ENCODE data around the gene IGFL2. TPM values are rescaled to one million over a fixed set of nuclear protein-coding genes. Genes with fewer than 3 reads are reported as not detected.

Gene IGFL2
- total and polyA plus RNA-seq, 9 of the 15 experiments (the other 6 are each of a cell fraction or from before 2014, with no cell fraction given), result 0.42 to 1.7 (median 0.75) TPM; not detected in 2

GRCh38 chr19:46192992-46193650 lies 45.1 kb downstream of the IGFL2 start (continued):
- TF ChIP-seq, protein P1, sequence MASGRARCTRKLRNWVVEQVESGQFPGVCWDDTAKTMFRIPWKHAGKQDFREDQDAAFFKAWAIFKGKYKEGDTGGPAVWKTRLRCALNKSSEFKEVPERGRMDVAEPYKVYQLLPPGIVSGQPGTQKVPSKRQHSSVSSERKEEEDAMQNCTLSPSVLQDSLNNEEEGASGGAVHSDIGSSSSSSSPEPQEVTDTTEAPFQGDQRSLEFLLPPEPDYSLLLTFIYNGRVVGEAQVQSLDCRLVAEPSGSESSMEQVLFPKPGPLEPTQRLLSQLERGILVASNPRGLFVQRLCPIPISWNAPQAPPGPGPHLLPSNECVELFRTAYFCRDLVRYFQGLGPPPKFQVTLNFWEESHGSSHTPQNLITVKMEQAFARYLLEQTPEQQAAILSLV (tag; IDR thresholded peaks at IDR 0.05), result peak; percentile 32; the same call in 1 of the 2 replicates
- TF ChIP-seq NR4A1 (CRISPR knock-in tag; IDR thresholded peaks at IDR 0.05) (no peak), NR4A1 (tag; IDR thresholded peaks at IDR 0.05) (no peak), PPARD (CRISPR knock-in tag; IDR thresholded peaks at IDR 0.05) (no peak), ILF3 (IDR thresholded peaks at IDR 0.05; ENCODE audit: borderline replicate concordance) (no peak), CREB3 (tag; conservative IDR thresholded peaks at IDR 0.05; ENCODE audit: low read depth) (no peak), LARP7 (IDR thresholded peaks at IDR 0.05) (no peak), GTF2F1 (IDR thresholded peaks at IDR 0.05; ENCODE audit: low read depth, low read length) (no peak), TFAM (CRISPR knock-in tag; conservative IDR thresholded peaks at IDR 0.05) (no peak), NFIC (IDR thresholded peaks at IDR 0.05) (no peak; the same call in 1 of the 2 replicates), ZNF217 (CRISPR knock-in tag; IDR thresholded peaks at IDR 0.05) (no peak), CAMTA2 (CRISPR knock-in tag; conservative IDR thresholded peaks at IDR 0.05) (peak; percentile 68; the same call in 1 of the 2 replicates), SP1 (CRISPR knock-in tag; IDR thresholded peaks at IDR 0.05) (peak; percentile 47)
- TF ChIP-seq, protein P2, sequence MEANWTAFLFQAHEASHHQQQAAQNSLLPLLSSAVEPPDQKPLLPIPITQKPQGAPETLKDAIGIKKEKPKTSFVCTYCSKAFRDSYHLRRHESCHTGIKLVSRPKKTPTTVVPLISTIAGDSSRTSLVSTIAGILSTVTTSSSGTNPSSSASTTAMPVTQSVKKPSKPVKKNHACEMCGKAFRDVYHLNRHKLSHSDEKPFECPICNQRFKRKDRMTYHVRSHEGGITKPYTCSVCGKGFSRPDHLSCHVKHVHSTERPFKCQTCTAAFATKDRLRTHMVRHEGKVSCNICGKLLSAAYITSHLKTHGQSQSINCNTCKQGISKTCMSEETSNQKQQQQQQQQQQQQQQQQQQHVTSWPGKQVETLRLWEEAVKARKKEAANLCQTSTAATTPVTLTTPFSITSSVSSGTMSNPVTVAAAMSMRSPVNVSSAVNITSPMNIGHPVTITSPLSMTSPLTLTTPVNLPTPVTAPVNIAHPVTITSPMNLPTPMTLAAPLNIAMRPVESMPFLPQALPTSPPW (CRISPR knock-in tag; IDR thresholded peaks at IDR 0.05), result peak; percentile 49
- TF ChIP-seq, protein P3, sequence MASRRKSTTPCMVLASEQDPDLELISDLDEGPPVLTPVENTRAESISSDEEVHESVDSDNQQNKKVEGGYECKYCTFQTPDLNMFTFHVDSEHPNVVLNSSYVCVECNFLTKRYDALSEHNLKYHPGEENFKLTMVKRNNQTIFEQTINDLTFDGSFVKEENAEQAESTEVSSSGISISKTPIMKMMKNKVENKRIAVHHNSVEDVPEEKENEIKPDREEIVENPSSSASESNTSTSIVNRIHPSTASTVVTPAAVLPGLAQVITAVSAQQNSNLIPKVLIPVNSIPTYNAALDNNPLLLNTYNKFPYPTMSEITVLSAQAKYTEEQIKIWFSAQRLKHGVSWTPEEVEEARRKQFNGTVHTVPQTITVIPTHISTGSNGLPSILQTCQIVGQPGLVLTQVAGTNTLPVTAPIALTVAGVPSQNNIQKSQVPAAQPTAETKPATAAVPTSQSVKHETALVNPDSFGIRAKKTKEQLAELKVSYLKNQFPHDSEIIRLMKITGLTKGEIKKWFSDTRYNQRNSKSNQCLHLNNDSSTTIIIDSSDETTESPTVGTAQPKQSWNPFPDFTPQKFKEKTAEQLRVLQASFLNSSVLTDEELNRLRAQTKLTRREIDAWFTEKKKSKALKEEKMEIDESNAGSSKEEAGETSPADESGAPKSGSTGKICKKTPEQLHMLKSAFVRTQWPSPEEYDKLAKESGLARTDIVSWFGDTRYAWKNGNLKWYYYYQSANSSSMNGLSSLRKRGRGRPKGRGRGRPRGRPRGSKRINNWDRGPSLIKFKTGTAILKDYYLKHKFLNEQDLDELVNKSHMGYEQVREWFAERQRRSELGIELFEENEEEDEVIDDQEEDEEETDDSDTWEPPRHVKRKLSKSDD (conservative IDR thresholded peaks at IDR 0.05; ENCODE audit: low read length), result no peak
- TF ChIP-seq, protein P4, sequence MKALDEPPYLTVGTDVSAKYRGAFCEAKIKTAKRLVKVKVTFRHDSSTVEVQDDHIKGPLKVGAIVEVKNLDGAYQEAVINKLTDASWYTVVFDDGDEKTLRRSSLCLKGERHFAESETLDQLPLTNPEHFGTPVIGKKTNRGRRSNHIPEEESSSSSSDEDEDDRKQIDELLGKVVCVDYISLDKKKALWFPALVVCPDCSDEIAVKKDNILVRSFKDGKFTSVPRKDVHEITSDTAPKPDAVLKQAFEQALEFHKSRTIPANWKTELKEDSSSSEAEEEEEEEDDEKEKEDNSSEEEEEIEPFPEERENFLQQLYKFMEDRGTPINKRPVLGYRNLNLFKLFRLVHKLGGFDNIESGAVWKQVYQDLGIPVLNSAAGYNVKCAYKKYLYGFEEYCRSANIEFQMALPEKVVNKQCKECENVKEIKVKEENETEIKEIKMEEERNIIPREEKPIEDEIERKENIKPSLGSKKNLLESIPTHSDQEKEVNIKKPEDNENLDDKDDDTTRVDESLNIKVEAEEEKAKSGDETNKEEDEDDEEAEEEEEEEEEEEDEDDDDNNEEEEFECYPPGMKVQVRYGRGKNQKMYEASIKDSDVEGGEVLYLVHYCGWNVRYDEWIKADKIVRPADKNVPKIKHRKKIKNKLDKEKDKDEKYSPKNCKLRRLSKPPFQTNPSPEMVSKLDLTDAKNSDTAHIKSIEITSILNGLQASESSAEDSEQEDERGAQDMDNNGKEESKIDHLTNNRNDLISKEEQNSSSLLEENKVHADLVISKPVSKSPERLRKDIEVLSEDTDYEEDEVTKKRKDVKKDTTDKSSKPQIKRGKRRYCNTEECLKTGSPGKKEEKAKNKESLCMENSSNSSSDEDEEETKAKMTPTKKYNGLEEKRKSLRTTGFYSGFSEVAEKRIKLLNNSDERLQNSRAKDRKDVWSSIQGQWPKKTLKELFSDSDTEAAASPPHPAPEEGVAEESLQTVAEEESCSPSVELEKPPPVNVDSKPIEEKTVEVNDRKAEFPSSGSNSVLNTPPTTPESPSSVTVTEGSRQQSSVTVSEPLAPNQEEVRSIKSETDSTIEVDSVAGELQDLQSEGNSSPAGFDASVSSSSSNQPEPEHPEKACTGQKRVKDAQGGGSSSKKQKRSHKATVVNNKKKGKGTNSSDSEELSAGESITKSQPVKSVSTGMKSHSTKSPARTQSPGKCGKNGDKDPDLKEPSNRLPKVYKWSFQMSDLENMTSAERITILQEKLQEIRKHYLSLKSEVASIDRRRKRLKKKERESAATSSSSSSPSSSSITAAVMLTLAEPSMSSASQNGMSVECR (CRISPR knock-in tag; IDR thresholded peaks at IDR 0.05), result no peak

Measured in K562 (cell line).